Stimulated activated naive CD8-positive, alpha-beta T cell treated with anti-CD3 and anti-CD28 coated beads, Interleukin-15, Interleukin-2, amounts not matched to agents 100 ng/mL and 50 ng/mL, for 24 hours (primary cell): ENCODE results near the gene KRT3.

Experiments
- H3K27ac Mint-ChIP-seq: one replicate; pipeline ENCODE4 v1.8.0; 2021; ENCODE audit warnings: mild to moderate bottlenecking, mixed read lengths
- H3K27me3 Mint-ChIP-seq: one replicate; pipeline ENCODE4 v1.8.0; 2021; ENCODE audit warnings: mixed read lengths
- H3K36me3 Mint-ChIP-seq: one replicate; pipeline ENCODE4 v1.8.0; 2021; ENCODE audit warnings: low read depth, mixed read lengths
- H3K4me1 Mint-ChIP-seq: one replicate; pipeline ENCODE4 v1.8.0; 2021; ENCODE audit warnings: low read depth, mixed read lengths
- H3K4me3 Mint-ChIP-seq: one replicate; pipeline ENCODE4 v1.8.0; 2021; ENCODE audit warnings: mild to moderate bottlenecking, mixed read lengths
- H3K9me3 Mint-ChIP-seq: one replicate; pipeline ENCODE4 v1.8.0; 2021; ENCODE audit warnings: mixed read lengths

Gene KRT3

GRCh38 chr12:52832451-52832850 lies 36.5 kb upstream of the KRT3 start:
- peaks cover 37% of the 10 kb centered on the region for H3K4me1 Mint-ChIP-seq
- no peak overlapping the region for H3K27ac Mint-ChIP-seq
- H3K4me3 Mint-ChIP-seq: no peak overlapping the region

DNA sequence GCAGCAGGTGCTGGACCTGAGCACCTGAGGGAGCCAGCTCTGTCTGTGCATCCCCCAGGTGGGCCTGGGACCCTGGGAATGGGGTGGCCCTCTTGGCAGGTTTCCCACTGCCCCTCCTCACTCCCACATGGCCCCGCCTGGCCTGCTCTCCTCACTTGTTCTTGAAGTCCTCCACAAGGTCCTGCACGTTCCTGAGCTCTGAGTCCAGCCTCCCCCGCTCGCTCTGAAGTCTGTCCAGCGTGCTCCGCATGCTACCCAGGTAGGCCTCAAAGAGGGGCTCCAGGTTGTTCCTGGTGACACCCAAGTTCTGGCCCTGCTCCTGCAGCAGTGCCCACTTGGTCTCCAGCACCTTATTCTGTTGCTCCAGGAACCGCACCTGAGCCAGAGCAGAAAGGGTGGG lies 35.3 kb upstream of the KRT3 start:
- Mint-ChIP-seq H3K4me3 (no peak overlapping the region), H3K4me1 (peaks cover 25% of the 10 kb centered on the region), H3K36me3 (no peaks in the 10 kb centered on the region)

More at GRCh38 chr12:52832451-52832850, 36.5 kb upstream of the KRT3 start:
- no peaks in the 10 kb centered on the region for H3K36me3 Mint-ChIP-seq
- no peaks in the 10 kb centered on the region for H3K9me3 Mint-ChIP-seq
- H3K27me3 Mint-ChIP-seq: no peaks in the 10 kb centered on the region

DNA sequence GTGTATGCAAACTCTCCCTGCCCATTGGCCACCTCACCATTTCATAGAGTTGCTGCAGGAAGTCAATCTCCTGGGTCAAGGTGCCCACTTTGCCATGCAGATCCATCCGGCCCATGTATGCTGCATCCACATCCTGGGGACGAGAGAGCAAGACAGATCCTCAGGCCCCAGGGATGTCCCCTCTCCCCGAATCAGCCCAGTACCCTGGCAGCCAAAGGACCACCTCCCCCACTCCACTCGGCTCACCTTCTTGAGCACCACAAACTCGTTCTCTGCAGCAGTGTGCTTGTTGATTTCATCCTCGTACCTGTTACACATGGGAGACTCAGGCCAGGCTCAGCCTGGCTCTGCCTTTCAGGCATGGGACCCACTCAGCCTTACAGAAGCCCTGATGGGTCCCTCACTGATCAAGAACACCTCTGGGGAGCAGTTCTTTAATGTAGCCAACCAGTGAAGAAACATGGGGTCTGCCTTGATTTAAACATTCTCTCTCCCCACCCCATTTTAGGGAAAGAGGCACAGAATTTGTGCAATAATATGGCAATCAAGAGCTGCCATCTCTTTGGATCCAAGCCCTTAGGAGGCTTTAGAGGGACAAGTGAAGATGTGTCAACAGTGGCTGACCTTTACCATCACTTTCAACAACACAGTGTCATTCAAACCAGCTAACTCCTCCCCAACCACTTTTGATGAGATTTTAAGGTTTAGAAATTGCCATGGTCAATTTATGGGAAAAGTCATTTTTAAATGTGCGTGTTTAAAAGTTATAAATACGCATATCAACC lies 34.3 kb upstream of the KRT3 start:
- Mint-ChIP-seq H3K27ac (no peak overlapping the region), H3K4me1 (peaks cover 14% of the 10 kb centered on the region), H3K36me3 (no peaks in the 10 kb centered on the region), H3K9me3 (no peaks in the 10 kb centered on the region), H3K4me3 (no peak overlapping the region), H3K27me3 (no peaks in the 10 kb centered on the region)

More for the DNA sequence above, 35.3 kb upstream of the KRT3 start:
- Mint-ChIP-seq H3K27me3 (no peaks in the 10 kb centered on the region), H3K27ac (no peak overlapping the region), H3K9me3 (no peaks in the 10 kb centered on the region)

DNA sequence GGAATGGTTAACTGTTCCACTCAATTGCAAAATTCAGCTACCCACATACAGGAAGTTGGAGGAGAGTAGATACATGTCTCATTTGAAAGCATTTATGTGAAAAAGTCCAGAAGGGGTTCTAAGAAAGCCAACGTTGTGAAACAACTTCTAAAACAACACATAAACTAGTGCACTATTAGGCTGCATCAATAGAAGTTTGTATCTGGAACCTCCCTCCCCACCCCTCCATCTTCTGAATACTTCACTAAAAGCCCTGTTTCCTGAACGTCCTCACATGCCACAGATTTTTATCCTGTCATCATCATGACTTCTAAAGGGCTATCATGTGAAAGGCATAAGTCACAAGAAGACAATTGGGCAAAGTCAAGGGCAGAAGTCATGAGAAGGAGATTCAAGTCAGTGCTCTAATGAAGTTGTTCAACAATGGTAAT lies 32.7 kb upstream of the KRT3 start:
- Mint-ChIP-seq H3K27ac (no peak overlapping the region), H3K27me3 (no peaks in the 10 kb centered on the region), H3K36me3 (no peaks in the 10 kb centered on the region), H3K4me1 (peaks cover 8% of the 10 kb centered on the region), H3K4me3 (no peak overlapping the region), H3K9me3 (no peaks in the 10 kb centered on the region)

DNA sequence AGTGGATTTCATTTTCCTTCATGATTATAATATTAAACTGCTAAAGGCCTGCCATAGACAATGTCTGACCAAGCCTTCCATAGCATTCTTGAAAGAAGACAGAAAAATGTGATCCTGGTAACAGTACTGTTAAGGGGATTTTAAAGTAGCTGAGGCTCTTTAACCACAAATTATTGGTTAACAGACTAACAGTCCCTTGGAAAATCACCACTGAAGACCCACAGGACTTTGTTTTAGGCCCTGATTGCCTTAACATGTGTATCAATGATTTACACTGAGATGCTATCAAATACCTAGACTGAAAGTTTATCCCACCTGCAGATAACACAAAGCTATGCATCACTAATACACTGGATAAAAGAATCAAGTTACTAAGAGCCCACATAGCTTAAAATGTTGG lies 32.2 kb upstream of the KRT3 start:
- Mint-ChIP-seq H3K27ac (no peak overlapping the region), H3K9me3 (no peaks in the 10 kb centered on the region), H3K4me3 (no peak overlapping the region), H3K27me3 (no peaks in the 10 kb centered on the region), H3K4me1 (peaks cover 8% of the 10 kb centered on the region), H3K36me3 (no peaks in the 10 kb centered on the region)

DNA sequence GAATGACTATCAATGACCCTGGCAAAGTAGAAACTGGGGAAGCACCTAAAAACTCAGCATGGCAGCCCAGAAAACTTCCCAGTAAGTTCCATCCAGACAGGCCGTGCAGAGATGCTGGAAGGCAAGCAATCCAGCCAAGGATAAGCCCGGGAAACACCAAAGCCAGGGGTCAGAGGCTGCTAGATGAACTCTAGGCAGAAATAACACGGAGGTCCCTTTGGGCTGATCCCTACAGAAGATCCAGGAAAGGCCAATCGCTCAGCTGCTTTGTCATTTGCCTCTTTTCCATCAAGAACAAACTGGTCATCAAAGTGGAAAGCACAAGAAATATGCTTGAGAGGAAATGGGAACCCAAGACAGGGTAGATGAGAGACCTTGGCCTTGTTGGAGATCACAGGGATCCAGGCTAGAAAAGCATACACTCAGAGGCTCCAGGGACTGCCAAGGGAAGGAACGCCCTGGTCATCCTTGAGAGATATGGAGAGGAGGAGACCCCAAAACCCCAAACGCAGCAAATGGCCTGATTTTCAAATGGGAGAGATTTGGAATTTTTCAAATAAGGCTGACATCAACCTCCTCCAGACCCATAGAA lies 31.7 kb upstream of the KRT3 start:
- Mint-ChIP-seq H3K4me1 (peaks cover 8% of the 10 kb centered on the region), H3K9me3 (no peaks in the 10 kb centered on the region), H3K36me3 (no peaks in the 10 kb centered on the region), H3K27ac (no peak overlapping the region), H3K27me3 (no peaks in the 10 kb centered on the region), H3K4me3 (no peak overlapping the region)

DNA sequence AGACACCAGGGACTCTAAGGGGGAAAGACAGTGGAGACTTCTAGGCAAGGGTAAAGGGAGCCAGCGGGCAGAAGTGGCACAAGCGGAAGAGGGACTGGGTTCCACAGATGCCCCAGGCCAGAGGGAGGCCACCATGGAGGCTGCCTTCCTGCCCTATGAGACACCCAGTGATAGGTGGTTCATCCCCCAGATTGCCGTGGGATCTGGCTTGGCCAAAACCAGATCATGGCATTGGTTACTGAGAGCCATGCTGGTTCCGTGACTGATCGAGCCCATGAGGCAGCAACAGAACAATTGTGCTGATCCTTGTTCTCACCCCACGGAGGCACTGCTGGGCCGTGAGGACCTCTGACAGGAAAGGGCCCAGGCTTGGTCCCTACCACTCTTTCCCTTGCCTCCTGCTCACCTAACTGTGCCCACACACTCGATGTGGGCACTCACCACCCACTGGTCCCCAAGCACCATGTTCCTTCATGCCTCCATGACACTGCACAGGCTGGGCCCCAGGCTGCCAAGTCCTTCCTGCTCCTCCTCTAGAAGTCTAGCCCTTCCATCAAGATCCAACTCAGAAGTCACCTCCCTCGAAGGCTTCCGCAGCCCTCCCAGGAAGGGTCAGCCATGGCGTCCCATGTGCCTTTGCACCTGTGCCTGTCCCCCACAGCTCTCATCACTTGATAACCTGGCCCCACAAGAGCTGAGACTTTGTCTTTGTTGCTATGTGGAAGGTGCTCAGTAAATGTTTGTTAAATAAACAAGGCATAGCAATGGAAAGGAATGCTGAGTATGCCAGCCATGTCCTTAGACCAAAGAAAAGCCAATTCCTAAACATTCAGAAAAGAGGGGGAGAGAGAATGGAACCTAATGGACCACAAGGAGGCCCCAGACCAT lies 30.9 kb upstream of the KRT3 start:
- H3K27me3 Mint-ChIP-seq: no peaks in the 10 kb centered on the region

GRCh38 chr12:52825961-52826360 lies 30.0 kb upstream of the KRT3 start:
- peaks cover 8% of the 10 kb centered on the region for H3K4me1 Mint-ChIP-seq
- H3K27ac Mint-ChIP-seq: no peak overlapping the region
- no peak overlapping the region for H3K4me3 Mint-ChIP-seq
- H3K36me3 Mint-ChIP-seq: no peaks in the 10 kb centered on the region
- no peaks in the 10 kb centered on the region for H3K9me3 Mint-ChIP-seq
- no peaks in the 10 kb centered on the region for H3K27me3 Mint-ChIP-seq

More for the DNA sequence above, 30.9 kb upstream of the KRT3 start:
- no peak overlapping the region for H3K27ac Mint-ChIP-seq
- H3K4me1 Mint-ChIP-seq: peaks cover 8% of the 10 kb centered on the region
- H3K9me3 Mint-ChIP-seq: no peaks in the 10 kb centered on the region
- H3K4me3 Mint-ChIP-seq: no peak overlapping the region
- no peaks in the 10 kb centered on the region for H3K36me3 Mint-ChIP-seq

DNA sequence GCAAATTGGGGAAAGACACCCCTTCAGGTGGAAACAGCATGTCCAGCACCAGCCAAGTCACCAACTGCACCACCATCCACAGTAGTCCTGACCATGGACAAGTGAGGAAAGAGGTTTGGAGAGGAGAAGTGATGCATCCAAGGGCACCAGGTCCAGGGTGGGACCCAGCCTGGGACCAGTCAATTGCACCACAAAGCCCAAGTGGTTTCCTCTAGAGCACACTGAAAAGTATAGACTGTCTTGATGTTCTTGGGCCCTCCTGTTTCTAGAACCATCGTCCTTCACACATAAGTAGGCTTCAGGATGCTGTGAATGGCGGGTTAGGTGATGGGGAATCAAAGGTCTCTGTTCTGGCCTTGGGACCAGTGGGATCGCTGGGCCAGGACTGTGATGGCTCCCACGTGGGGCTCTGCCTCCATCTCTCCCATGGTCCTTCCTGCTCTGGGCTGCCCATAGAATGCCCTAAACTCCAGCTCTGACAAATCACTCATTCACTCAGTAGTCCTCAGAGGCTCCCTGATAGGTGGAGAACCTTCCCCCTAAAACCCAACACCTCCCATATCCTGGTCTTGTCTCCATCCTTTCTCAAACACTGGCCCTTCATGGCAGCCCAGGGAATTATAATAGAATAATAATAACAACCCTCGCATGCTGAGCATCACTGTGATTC lies 29.0 kb upstream of the KRT3 start:
- peaks cover 5% of the 10 kb centered on the region for H3K27me3 Mint-ChIP-seq
- peaks cover 8% of the 10 kb centered on the region for H3K4me1 Mint-ChIP-seq
- no peak overlapping the region for H3K27ac Mint-ChIP-seq
- no peaks in the 10 kb centered on the region for H3K36me3 Mint-ChIP-seq
- H3K4me3 Mint-ChIP-seq: no peak overlapping the region
- H3K9me3 Mint-ChIP-seq: no peaks in the 10 kb centered on the region

GRCh38 chr12:52823761-52824450 lies 28.0 kb upstream of the KRT3 start:
- Mint-ChIP-seq H3K9me3 (no peaks in the 10 kb centered on the region), H3K4me3 (no peak overlapping the region), H3K27me3 (peaks cover 5% of the 10 kb centered on the region), H3K4me1 (peaks cover 7% of the 10 kb centered on the region), H3K27ac (no peak overlapping the region), H3K36me3 (no peaks in the 10 kb centered on the region)

- Mint-ChIP-seq H3K9me3 (no peaks in the 10 kb centered on the region), H3K27me3 (peaks cover 5% of the 10 kb centered on the region), H3K4me3 (no peak overlapping the region), H3K36me3 (no peaks in the 10 kb centered on the region), H3K4me1 (peaks cover 2% of the 10 kb centered on the region), H3K27ac (no peak overlapping the region)
Measured at GRCh38 chr12:52822771-52823510, 27.0 kb upstream of the KRT3 start.

DNA sequence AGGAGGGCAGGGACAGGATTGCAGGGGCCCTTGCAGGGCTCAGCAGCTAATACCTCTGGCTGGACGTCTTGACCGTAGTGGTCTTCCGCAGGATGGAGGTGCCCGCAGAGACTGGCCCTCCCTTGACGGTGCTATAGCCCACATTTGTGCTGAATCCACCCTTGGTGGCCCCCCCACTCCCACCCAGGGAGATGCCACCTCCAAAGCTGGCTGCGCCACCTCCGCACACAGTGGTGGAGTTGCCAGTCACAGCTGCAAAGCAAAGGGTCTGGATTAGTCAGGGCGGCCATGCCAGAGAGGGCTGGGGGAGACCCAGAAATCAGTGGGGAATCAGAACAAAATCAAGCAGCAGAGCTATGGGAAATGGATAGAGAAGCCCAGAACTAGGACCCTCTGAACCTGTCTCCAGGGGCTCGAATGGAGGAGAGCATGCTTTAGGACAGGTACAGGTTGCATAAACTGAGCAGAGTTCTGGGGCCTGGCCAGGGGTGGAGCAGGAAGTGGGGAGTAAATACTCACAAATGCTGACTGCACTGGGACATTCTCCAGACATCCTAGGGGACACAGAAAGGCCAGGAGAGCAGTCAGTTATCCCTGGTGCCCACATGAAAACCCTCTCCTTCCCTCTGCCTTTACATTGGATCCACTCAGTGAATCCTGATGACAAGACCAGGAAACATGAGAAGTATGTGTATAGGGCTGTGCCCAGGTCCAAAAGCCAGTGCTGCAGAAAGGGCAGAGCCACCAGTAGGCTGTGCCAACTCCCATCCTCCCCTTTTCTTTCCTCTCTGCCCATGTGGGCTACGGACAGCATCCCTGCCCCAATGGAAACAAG lies 26.1 kb upstream of the KRT3 start:
- Mint-ChIP-seq H3K4me3 (no peak overlapping the region), H3K4me1 (peaks cover 11% of the 10 kb centered on the region), H3K27me3 (peaks cover 5% of the 10 kb centered on the region), H3K9me3 (no peaks in the 10 kb centered on the region), H3K27ac (no peak overlapping the region), H3K36me3 (no peaks in the 10 kb centered on the region)

GRCh38 chr12:52821071-52821730 lies 25.3 kb upstream of the KRT3 start:
- H3K36me3 Mint-ChIP-seq: no peaks in the 10 kb centered on the region
- H3K4me3 Mint-ChIP-seq: no peak overlapping the region
- no peak overlapping the region for H3K27ac Mint-ChIP-seq
- peaks cover 5% of the 10 kb centered on the region for H3K27me3 Mint-ChIP-seq
- H3K9me3 Mint-ChIP-seq: no peaks in the 10 kb centered on the region
- H3K4me1 Mint-ChIP-seq: peaks cover 11% of the 10 kb centered on the region
